Neural crest cell (in vitro differentiated cells): ENCODE data around the gene SNRNP35. TPM values are rescaled to one million over a fixed set of nuclear protein-coding genes. Genes with fewer than 3 reads are reported as not detected.
"Not testable (repeated sequence)": the region's sequence is repeated elsewhere in the genome, so short reads cannot be mapped to it uniquely, and the experiment has no call there.

ENCODE experiments used
- DNase-seq: peaks from one replicate; pipeline ENCODE4 v3.0.0; 2021; ENCODE audit warnings: low read depth, mixed read lengths, low spot score
- H3K27ac Mint-ChIP-seq: one replicate; pipeline ENCODE4 v1.8.0; 2021; ENCODE audit warnings: mild to moderate bottlenecking, mixed read lengths; ENCODE audit not compliant: unreplicated experiment
- H3K27me3 Mint-ChIP-seq: 2 replicates; pipeline ENCODE4 v1.8.0; 2021; ENCODE audit warnings: low read depth, mild to moderate bottlenecking, mixed read lengths
- H3K36me3 Mint-ChIP-seq: 2 replicates; pipeline ENCODE4 v1.8.0; 2021; ENCODE audit warnings: low read depth, mild to moderate bottlenecking, mixed read lengths
- H3K4me1 Mint-ChIP-seq: 2 replicates; pipeline ENCODE4 v1.8.0; 2021; ENCODE audit warnings: mixed read lengths
- H3K4me3 Mint-ChIP-seq: one replicate; pipeline ENCODE4 v1.8.0; 2021; ENCODE audit warnings: mild to moderate bottlenecking, mixed read lengths
- H3K9me3 Mint-ChIP-seq: 2 replicates; pipeline ENCODE4 v1.8.0; 2021; ENCODE audit warnings: mixed read lengths
- CTCF ChIP-seq: fragments of 200-600 bp; sonication (generic); conservative IDR thresholded peaks from 2 replicates; pipeline ENCODE4 v1.5.0; 2021; ENCODE audit warnings: antibody characterized with exemption, mild to moderate bottlenecking
- total RNA-seq: library from RNA; stranded (reverse); gene quantifications from 2 replicates; pipeline ENCODE4 v1.2.1, GENCODE V29; 2021

The SNRNP35 gene
- total RNA-seq, 1 donor from 2014 or later: 25.1 TPM

- Mint-ChIP-seq H3K4me3 (no peak overlapping the region), H3K36me3 (peaks cover 16% of the 10 kb centered on the region), H3K27ac (no peak overlapping the region), H3K4me1 (no peaks in the 10 kb centered on the region), H3K9me3 (no peaks in the 10 kb centered on the region), H3K27me3 (no peaks in the 10 kb centered on the region)
- no peak for TF ChIP-seq CTCF
- no peak for DNase-seq
These were observed 55.1 kb downstream of the SNRNP35 start for GRCh38 chr12:123512838-123513665.

GRCh38 chr12:123513805-123514204 lies 55.9 kb downstream of the SNRNP35 start:
- Mint-ChIP-seq H3K27me3 (no peaks in the 10 kb centered on the region), H3K4me3 (no peak overlapping the region), H3K4me1 (no peaks in the 10 kb centered on the region), H3K27ac (no peak overlapping the region), H3K9me3 (no peaks in the 10 kb centered on the region), H3K36me3 (peaks cover 19% of the 10 kb centered on the region)
- TF ChIP-seq CTCF: no peak
- no peak for DNase-seq

GRCh38 chr12:123514582-123515221 lies 56.8 kb downstream of the SNRNP35 start:
- not testable (repeated sequence) for H3K27me3 Mint-ChIP-seq, H3K27ac Mint-ChIP-seq, H3K4me1 Mint-ChIP-seq

GRCh38 chr12:123516216-123516780 lies 58.4 kb downstream of the SNRNP35 start:
- Mint-ChIP-seq H3K36me3 (peaks cover 23% of the 10 kb centered on the region), H3K4me3 (no peak overlapping the region), H3K27ac (no peak overlapping the region), H3K9me3 (no peaks in the 10 kb centered on the region), H3K4me1 (no peaks in the 10 kb centered on the region), H3K27me3 (no peaks in the 10 kb centered on the region)
- TF ChIP-seq CTCF: peak; percentile 17
- DNase-seq: no peak

More at GRCh38 chr12:123514582-123515221, 56.8 kb downstream of the SNRNP35 start:
- peaks cover 16% of the 10 kb centered on the region for H3K36me3 Mint-ChIP-seq
- DNase-seq, H3K4me3 Mint-ChIP-seq, H3K9me3 Mint-ChIP-seq: not testable (repeated sequence)

Other genes starting within 250 kb of the SNRNP35 start
- gene MPHOSPH9, start 225.0 kb upstream of the SNRNP35 start, total RNA-seq: 79.8 and 95.4 TPM in 2 replicates
- gene MTRFR, start 224.7 kb upstream of the SNRNP35 start, total RNA-seq: 18.8 and 19.0 TPM in 2 replicates
- 223 and 234 TPM in 2 replicates for gene CDK2AP1, start 186.3 kb upstream of the SNRNP35 start, total RNA-seq
- gene SBNO1, start 93.3 kb upstream of the SNRNP35 start, total RNA-seq: 43.2 and 44.8 TPM in 2 replicates
- 55.1 and 57.5 TPM in 2 replicates for gene KMT5A, start 74.0 kb upstream of the SNRNP35 start, total RNA-seq
- gene RILPL2, start 21.5 kb upstream of the SNRNP35 start, total RNA-seq: 1.6 and 1.9 TPM in 2 replicates
- gene RILPL1, start 75.6 kb downstream of the SNRNP35 start, total RNA-seq: 23.5 and 24.9 TPM in 2 replicates
- gene TMED2, start 126.4 kb downstream of the SNRNP35 start, total RNA-seq: 161 and 182 TPM in 2 replicates
- gene DDX55, start 144.0 kb downstream of the SNRNP35 start, total RNA-seq: 42.8 and 44.0 TPM in 2 replicates
- 57.8 and 63.8 TPM in 2 replicates for gene EIF2B1, start 175.5 kb downstream of the SNRNP35 start, total RNA-seq
- gene GTF2H3, start 175.7 kb downstream of the SNRNP35 start, total RNA-seq: 33.1 and 37.0 TPM in 2 replicates
- gene TCTN2, start 213.0 kb downstream of the SNRNP35 start, total RNA-seq: 21.0 and 23.1 TPM in 2 replicates